ENCODE results near the gene PTBP1. TPM values are rescaled to one million over a fixed set of nuclear protein-coding genes. Genes with fewer than 3 reads are reported as not detected.

Gene PTBP1
- total and polyA plus RNA-seq, 2 of the 13 experiments (the other 11 are each of a cell fraction or from before 2014, with no cell fraction given): 195 to 288 TPM

- peak; percentile 65 for TF ChIP-seq ARID5B (CRISPR knock-in tag; IDR thresholded peaks at IDR 0.05)
- peak; percentile 81; the same call in 1 of the 2 replicates for TF ChIP-seq SP5 (CRISPR knock-in tag; IDR thresholded peaks at IDR 0.05; ENCODE audit: borderline replicate concordance, low read depth)
- peak; percentile 36; the same call in 1 of the 2 replicates for TF ChIP-seq REPIN1 (CRISPR knock-in tag; IDR thresholded peaks at IDR 0.05; ENCODE audit: borderline replicate concordance, low read depth)
- no peak for TF ChIP-seq AKNA (CRISPR knock-in tag; IDR thresholded peaks at IDR 0.05; ENCODE audit: borderline replicate concordance)
- TF ChIP-seq ZNF574 (CRISPR knock-in tag; IDR thresholded peaks at IDR 0.05): peak; percentile 66
- 0 out of 2 replicates have a peak, but pooled peaks have one; percentile 63 for TF ChIP-seq ZNF609 (CRISPR knock-in tag; IDR thresholded peaks at IDR 0.05; ENCODE audit: borderline replicate concordance)
- peak; percentile 32; the same call in 1 of the 2 replicates for TF ChIP-seq ZBTB20 (CRISPR knock-in tag; IDR thresholded peaks at IDR 0.05; ENCODE audit: borderline replicate concordance, low read depth)
Measured at GRCh38 chr19:752652-753517, 44.4 kb upstream of the PTBP1 start (continued).
